Chondrocyte (in vitro differentiated cells): ENCODE results near the gene SLC2A2. TPM values are rescaled to one million over a fixed set of nuclear protein-coding genes. Genes with fewer than 3 reads are reported as not detected.
"Not testable (repeated sequence)": the region's sequence is repeated elsewhere in the genome, so short reads cannot be mapped to it uniquely, and the experiment has no call there.

Experiments used
- DNase-seq: peaks from one replicate; pipeline ENCODE4 v3.0.0; 2021; ENCODE audit warnings: mixed read lengths, low spot score
- H3K27ac Mint-ChIP-seq: one replicate; pipeline ENCODE4 v1.8.0; 2021; ENCODE audit warnings: mild to moderate bottlenecking, moderate library complexity, mixed read lengths; ENCODE audit not compliant: unreplicated experiment
- H3K27me3 Mint-ChIP-seq: 2 replicates; pipeline ENCODE4 v1.8.0; 2021; ENCODE audit warnings: low read depth, mixed read lengths
- H3K36me3 Mint-ChIP-seq: 2 replicates; pipeline ENCODE4 v1.8.0; 2021; ENCODE audit warnings: low read depth, mixed read lengths
- H3K4me1 Mint-ChIP-seq: 2 replicates; pipeline ENCODE4 v1.8.0; 2021; ENCODE audit warnings: low read depth, mild to moderate bottlenecking, mixed read lengths
- H3K4me3 Mint-ChIP-seq: one replicate; pipeline ENCODE4 v1.8.0; 2021; ENCODE audit warnings: mild to moderate bottlenecking, moderate library complexity, mixed read lengths; ENCODE audit not compliant: unreplicated experiment
- H3K9me3 Mint-ChIP-seq: 2 replicates; pipeline ENCODE4 v1.8.0; 2021; ENCODE audit warnings: low read depth, mixed read lengths
- CTCF ChIP-seq: fragments of 200-600 bp; sonication (generic); IDR thresholded peaks from 2 replicates; pipeline ENCODE4 v1.5.0; 2021; ENCODE audit warnings: antibody characterized with exemption, mild to moderate bottlenecking, moderate library complexity
- total RNA-seq: library from RNA; stranded (reverse); gene quantifications from 3 replicates; pipeline ENCODE4 v1.2.1, GENCODE V29; 2021

Gene SLC2A2
- total RNA-seq, 1 donor from 2014 or later, result not detected

GRCh38 chr3:170975283-170976189 is 51.0 kb downstream of the SLC2A2 start:
- Mint-ChIP-seq H3K9me3 (peaks cover 13% of the 10 kb centered on the region), H3K36me3 (peaks cover 8% of the 10 kb centered on the region)
- no peak for TF ChIP-seq CTCF

GRCh38 chr3:170974872-170975271 is 51.6 kb downstream of the SLC2A2 start:
- no peak overlapping the region for H3K4me3 Mint-ChIP-seq
- no peaks in the 10 kb centered on the region for H3K4me1 Mint-ChIP-seq
- no peak for TF ChIP-seq CTCF
- H3K9me3 Mint-ChIP-seq, result peaks cover 14% of the 10 kb centered on the region
- DNase-seq, result no peak
- H3K36me3 Mint-ChIP-seq, result peaks cover 8% of the 10 kb centered on the region
- H3K27me3 Mint-ChIP-seq, result no peaks in the 10 kb centered on the region
- H3K27ac Mint-ChIP-seq, result no peak overlapping the region

More at GRCh38 chr3:170975283-170976189, 51.0 kb downstream of the SLC2A2 start:
- no peak overlapping the region for H3K27ac Mint-ChIP-seq
- no peaks in the 10 kb centered on the region for H3K27me3 Mint-ChIP-seq
- no peak for DNase-seq
- no peak overlapping the region for H3K4me3 Mint-ChIP-seq
- no peaks in the 10 kb centered on the region for H3K4me1 Mint-ChIP-seq

GRCh38 chr3:170972917-170973316 is 53.6 kb downstream of the SLC2A2 start:
- not testable (repeated sequence) for H3K27ac Mint-ChIP-seq, H3K36me3 Mint-ChIP-seq, H3K27me3 Mint-ChIP-seq, H3K4me1 Mint-ChIP-seq, DNase-seq, H3K4me3 Mint-ChIP-seq
- H3K9me3 Mint-ChIP-seq, result peaks cover 13% of the 10 kb centered on the region

GRCh38 chr3:170967126-170967525 is 59.4 kb downstream of the SLC2A2 start:
- Mint-ChIP-seq H3K4me1 (no peaks in the 10 kb centered on the region), H3K4me3 (no peak overlapping the region), H3K9me3 (peaks cover 11% of the 10 kb centered on the region), H3K27ac (no peak overlapping the region), H3K36me3 (peaks cover 6% of the 10 kb centered on the region), H3K27me3 (no peaks in the 10 kb centered on the region)
- no peak for DNase-seq
- TF ChIP-seq CTCF, result no peak

GRCh38 chr3:170966495-170966894 is 60.0 kb downstream of the SLC2A2 start:
- DNase-seq, result no peak
- H3K27ac Mint-ChIP-seq, result no peak overlapping the region
- no peak for TF ChIP-seq CTCF
- H3K4me1 Mint-ChIP-seq, result peaks cover 5% of the 10 kb centered on the region
- H3K4me3 Mint-ChIP-seq, result no peak overlapping the region
- H3K27me3 Mint-ChIP-seq, result no peaks in the 10 kb centered on the region
- peaks cover 5% of the 10 kb centered on the region for H3K36me3 Mint-ChIP-seq
- peaks cover 11% of the 10 kb centered on the region for H3K9me3 Mint-ChIP-seq
